Liver (tissue), 3 donors: Measurements from ENCODE around the gene CCDC40.
"Not testable (repeated sequence)": the region's sequence is repeated elsewhere in the genome, so short reads cannot be mapped to it uniquely, and the experiment has no call there.

Experiments used
- ATF3 ChIP-seq: IDR thresholded peaks from 2 replicates; pipeline ENCODE4 v1.6.1; 2016; ENCODE audit warnings: antibody characterized with exemption
- CTCF ChIP-seq: fragments of 150-350 bp; IDR thresholded peaks from 2 replicates; pipeline ENCODE4 v1.5.1; 2017; ENCODE audit warnings: improper control_type of control experiment, low read depth, low read length; ENCODE audit not compliant: missing input control
- EGR1 ChIP-seq, 2 donors: IDR thresholded peaks; 2 replicates each; pipeline ENCODE4 v1.6.1; 2016 to 2018; ENCODE audit warnings: antibody characterized with exemption in 2 of 2, low read depth in 2 of 2
- FOXA2 ChIP-seq: IDR thresholded peaks from 2 replicates; pipeline ENCODE4 v1.6.1; 2016; ENCODE audit warnings: antibody characterized with exemption
- GABPA ChIP-seq, 2 donors: IDR thresholded peaks in 1 of 2; conservative IDR thresholded peaks in 1 of 2; 2 replicates each; pipeline ENCODE4 v1.6.1; 2016; ENCODE audit warnings: antibody characterized with exemption in 2 of 2, mild to moderate bottlenecking in 1 of 2, moderate library complexity in 1 of 2
- HNF4G ChIP-seq: IDR thresholded peaks from 2 replicates; pipeline ENCODE4 v1.6.1; 2016; ENCODE audit warnings: antibody characterized with exemption
- MAX ChIP-seq: IDR thresholded peaks from 2 replicates; pipeline ENCODE4 v1.6.1; 2016; ENCODE audit warnings: antibody characterized with exemption
- RAD21 ChIP-seq, 2 donors: IDR thresholded peaks; 2 replicates each; pipeline ENCODE4 v1.6.1; 2016; ENCODE audit warnings: antibody characterized with exemption in 2 of 2, mild to moderate bottlenecking in 2 of 2
- SP1 ChIP-seq: IDR thresholded peaks from 2 replicates; pipeline ENCODE4 v1.6.1; 2018; ENCODE audit warnings: antibody characterized with exemption, mild to moderate bottlenecking
- YY1 ChIP-seq: IDR thresholded peaks from 2 replicates; pipeline ENCODE4 v1.6.1; 2016; ENCODE audit warnings: antibody characterized with exemption, mild to moderate bottlenecking
- donor health status: healthy.
- donor health status: healthy.

- not testable (repeated sequence) for TF ChIP-seq CTCF; FOXA2; EGR1 (IDR thresholded peaks at IDR 0.05; ENCODE audit: low read depth in 2 of 2); MAX; SP1; ATF3; GABPA (IDR thresholded peaks at IDR 0.05 in 1 of 2, conservative IDR thresholded peaks at IDR 0.05 in 1 of 2); YY1; RAD21 (IDR thresholded peaks at IDR 0.05); HNF4G
Measured at GRCh38 chr17:80046709-80047108, 10.3 kb downstream of the CCDC40 start.
